RPMI7951 (cell line): ENCODE results near the gene PTGFRN. TPM values are rescaled to one million over a fixed set of nuclear protein-coding genes. Genes with fewer than 3 reads are reported as not detected.
A peak's percentile ranks its signal among the peaks of the same experiment; 100 is the strongest.

Experiments
- DNase-seq: peaks from one replicate; pipeline ENCODE4 v3.0.0-alpha.2; 2012; ENCODE audit warnings: low read depth
- total RNA-seq: library from RNA; depleted of rRNA; stranded (reverse); fragments of >200 nt; shearing (Covaris generic); gene quantifications from 2 replicates; pipeline ENCODE4 v1.2.3, GENCODE V29; 2014

PTGFRN gene
- total RNA-seq, 1 experiment from 2014 or later: 101 TPM

GRCh38 chr1:116999596-116999995, 89.9 kb downstream of the PTGFRN start:
- no peak for DNase-seq

GRCh38 chr1:117000142-117000541, 90.4 kb downstream of the PTGFRN start:
- DNase-seq: no peak

GRCh38 chr1:117001254-117001927, 91.7 kb downstream of the PTGFRN start, which contains the start of gene CD101:
TSS of gene CD101 (plus strand) at chr1:117001760. CDS start at chr1:117001818, 58 bp downstream.
- DNase-seq: no peak

- DNase-seq: no peak
These were observed 93.6 kb downstream of the PTGFRN start for GRCh38 chr1:117003223-117003875.

GRCh38 chr1:117007719-117008013, 98.0 kb downstream of the PTGFRN start:
- no peak for DNase-seq

GRCh38 chr1:117008656-117009055, 98.9 kb downstream of the PTGFRN start:
- DNase-seq: peak; percentile 51

- DNase-seq: peak; percentile 55
These were observed 99.4 kb downstream of the PTGFRN start for GRCh38 chr1:117009132-117009531.

- DNase-seq: no peak
These were observed 100.7 kb downstream of the PTGFRN start for GRCh38 chr1:117010310-117010969.

- no peak for DNase-seq
These were observed 101.6 kb downstream of the PTGFRN start for GRCh38 chr1:117011334-117011733.

- DNase-seq: no peak
These were observed 103.7 kb downstream of the PTGFRN start for GRCh38 chr1:117013309-117013858.

- DNase-seq: peak; percentile 52
These were observed 104.5 kb downstream of the PTGFRN start for GRCh38 chr1:117014209-117014608.

- no peak for DNase-seq
These were observed 106.0 kb downstream of the PTGFRN start for GRCh38 chr1:117015724-117016123.

GRCh38 chr1:117017062-117017461, 107.3 kb downstream of the PTGFRN start:
- DNase-seq: no peak

- DNase-seq: no peak
These were observed 107.9 kb downstream of the PTGFRN start for GRCh38 chr1:117017648-117018047.

- no peak for DNase-seq
These were observed 110.9 kb downstream of the PTGFRN start for GRCh38 chr1:117020526-117021156.

GRCh38 chr1:117022114-117022513, 112.4 kb downstream of the PTGFRN start:
- no peak for DNase-seq

- DNase-seq: no peak
These were observed 115.9 kb downstream of the PTGFRN start for GRCh38 chr1:117025568-117025967.

GRCh38 chr1:117026361-117026760, 116.6 kb downstream of the PTGFRN start:
- no peak for DNase-seq

- no peak for DNase-seq
These were observed 120.0 kb downstream of the PTGFRN start for GRCh38 chr1:117029685-117030084.

- no peak for DNase-seq
These were observed 120.7 kb downstream of the PTGFRN start for GRCh38 chr1:117030271-117030877.

GRCh38 chr1:117032266-117032665, 122.5 kb downstream of the PTGFRN start:
- no peak for DNase-seq
